GM21786 (cell line): ENCODE data around the gene CLSTN3.
A peak's percentile ranks its signal among the peaks of the same experiment; 100 is the strongest.

Experiments
- ATAC-seq: cut with Tn5 transposase; IDR thresholded peaks from one replicate; pipeline ENCODE4 v1.9.1; 2021; ENCODE audit not compliant: unreplicated experiment

The CLSTN3 gene

GRCh38 chr12:7129872-7130691 lies at the start of gene CLSTN3:
TSS of gene CLSTN3 (plus strand) at chr12:7130371. CDS start at chr12:7130649, 278 bp downstream.
- ATAC-seq, result peak; percentile 60

GRCh38 chr12:7081037-7081436 lies 49.1 kb upstream of the CLSTN3 start:
- no peak for ATAC-seq

- ATAC-seq, result no peak
Observed at GRCh38 chr12:7083125-7083524, 47.0 kb upstream of the CLSTN3 start.

DNA sequence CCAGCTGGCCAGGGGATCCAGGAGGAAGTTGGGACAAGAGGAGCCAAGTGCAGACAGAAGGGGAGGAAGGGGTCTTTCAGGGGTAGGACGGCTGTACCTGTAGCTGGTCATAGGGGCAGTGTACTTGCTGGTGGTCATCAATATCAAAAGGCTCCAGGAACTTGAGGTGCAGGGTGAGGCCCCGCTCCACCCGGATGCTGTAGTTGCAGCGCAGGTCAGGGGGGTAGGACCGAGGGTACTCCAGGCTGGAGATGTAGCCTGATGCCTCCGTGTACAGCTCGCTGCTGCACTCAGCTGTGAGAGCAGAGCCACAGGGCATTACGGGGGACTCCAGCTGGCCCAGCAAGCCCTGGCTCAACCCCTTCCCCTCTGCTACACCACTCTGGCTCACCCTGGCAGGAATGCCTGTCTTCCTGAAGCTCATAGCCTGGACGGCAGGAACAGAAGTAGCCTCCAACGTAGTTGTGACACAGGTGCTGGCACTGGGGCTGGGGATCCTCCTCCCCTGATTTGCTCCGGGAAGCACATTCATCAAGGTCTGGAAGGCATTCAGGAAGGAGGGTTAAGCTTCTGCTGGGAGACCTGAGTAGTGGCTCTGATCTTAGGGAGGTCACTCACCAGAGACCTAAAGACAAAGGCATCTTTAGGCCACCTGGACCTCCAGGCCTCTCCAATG lies 40.8 kb upstream of the CLSTN3 start:
- no peak for ATAC-seq

GRCh38 chr12:7090222-7090998 lies 39.8 kb upstream of the CLSTN3 start:
- no peak for ATAC-seq

DNA sequence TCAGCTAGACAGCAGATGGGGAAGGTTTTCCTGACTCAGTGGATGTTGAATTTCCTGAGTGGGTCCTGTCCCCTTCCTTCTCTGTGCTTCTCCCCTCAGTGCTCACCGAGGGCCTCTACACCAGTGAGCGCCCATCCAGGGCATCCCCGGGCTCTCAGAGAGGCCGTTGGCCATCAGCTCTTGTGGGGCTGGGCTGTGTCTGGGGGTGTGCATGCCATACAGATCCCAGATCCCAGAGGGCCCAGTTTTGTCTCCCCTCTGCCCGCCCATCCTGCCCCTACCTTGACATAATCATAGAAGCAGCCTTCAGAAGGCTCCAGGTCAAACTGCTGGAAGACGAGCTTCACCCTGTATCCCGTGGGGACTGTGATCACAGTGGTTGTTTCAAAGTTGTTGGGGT lies 39.0 kb upstream of the CLSTN3 start:
- ATAC-seq, result no peak

DNA sequence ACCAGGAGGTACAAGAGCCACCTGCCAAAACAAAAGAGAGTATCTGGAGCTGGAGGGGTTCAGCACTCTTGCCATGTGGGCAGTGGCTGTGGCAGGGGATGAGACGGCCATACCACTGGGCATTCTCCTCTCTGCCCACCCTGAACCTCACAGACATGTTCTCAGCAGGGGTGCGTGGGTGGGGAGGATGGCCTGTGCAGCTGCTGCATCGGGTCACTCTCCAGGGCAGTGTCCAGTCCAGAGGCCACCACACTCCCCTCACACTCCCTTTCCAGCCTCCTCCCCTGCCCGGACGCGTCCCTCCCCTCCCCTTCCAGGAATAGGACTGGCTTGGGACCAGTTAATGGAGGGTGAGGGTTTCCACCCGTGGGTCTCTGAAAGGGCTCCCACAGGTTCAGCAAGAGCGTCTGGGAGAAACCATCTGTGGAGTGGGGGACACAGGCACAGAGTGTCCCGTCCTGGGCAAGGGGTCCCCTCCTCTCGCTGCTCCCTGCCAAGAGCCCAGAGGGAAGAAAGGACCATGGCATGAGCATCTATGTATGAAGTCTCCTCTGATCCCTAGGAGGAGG lies 38.4 kb upstream of the CLSTN3 start:
- ATAC-seq, result no peak

GRCh38 chr12:7092229-7092985 lies 37.8 kb upstream of the CLSTN3 start, which contains the start of gene C1R:
TSS of gene C1R (minus strand) at chr12:7092445. CDS start at chr12:7092388, 57 bp downstream.
- ATAC-seq, result no peak

- no peak for ATAC-seq
Observed at GRCh38 chr12:7092986-7093460, 37.1 kb upstream of the CLSTN3 start.

GRCh38 chr12:7093486-7093885 lies 36.7 kb upstream of the CLSTN3 start:
- ATAC-seq, result no peak

GRCh38 chr12:7093892-7094291 lies 36.3 kb upstream of the CLSTN3 start:
- ATAC-seq, result no peak

DNA sequence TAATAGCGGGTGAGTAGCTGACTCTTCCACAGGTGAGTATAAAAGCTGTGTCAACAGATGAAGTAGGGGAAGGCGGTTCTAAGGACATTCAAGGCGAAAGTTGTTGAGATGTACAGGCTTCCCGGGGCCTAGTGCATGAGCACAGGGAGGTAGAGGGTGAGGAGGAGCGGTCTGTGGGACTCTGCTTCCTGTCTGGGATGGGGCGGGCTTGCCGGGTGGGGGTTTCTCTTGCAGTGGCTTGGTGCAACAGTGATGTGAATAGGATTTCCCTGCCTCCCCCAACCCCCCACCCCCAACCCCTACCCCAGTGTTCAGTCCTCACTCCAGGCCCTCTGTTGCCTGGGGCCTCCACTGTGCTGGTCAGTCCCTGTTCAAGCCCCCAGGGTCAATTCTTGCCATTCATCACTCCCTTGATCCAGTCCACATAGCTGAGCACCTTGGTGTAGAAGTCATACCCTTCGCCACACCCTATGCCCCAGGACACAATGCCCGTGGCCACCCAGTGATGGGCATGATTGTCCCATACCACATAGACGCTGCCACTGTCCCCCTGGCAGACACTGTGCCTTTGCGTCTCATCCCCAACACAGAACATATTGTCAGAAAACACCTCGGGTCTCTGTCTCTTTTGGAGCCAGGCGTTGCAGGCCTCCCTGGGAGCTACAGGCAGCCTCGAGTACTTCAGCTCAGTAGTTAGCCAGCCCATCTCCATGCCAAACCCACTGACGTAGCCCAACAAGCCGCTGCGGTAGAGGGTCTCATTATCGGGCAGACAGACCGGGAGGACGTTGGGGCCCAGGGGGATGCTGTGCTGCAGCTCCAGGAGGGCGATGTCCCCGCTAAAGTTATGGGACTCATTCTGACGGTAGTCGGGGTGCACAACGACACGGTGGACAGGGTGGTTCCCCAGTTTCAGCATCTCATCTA lies 33.9 kb upstream of the CLSTN3 start:
- no peak for ATAC-seq

DNA sequence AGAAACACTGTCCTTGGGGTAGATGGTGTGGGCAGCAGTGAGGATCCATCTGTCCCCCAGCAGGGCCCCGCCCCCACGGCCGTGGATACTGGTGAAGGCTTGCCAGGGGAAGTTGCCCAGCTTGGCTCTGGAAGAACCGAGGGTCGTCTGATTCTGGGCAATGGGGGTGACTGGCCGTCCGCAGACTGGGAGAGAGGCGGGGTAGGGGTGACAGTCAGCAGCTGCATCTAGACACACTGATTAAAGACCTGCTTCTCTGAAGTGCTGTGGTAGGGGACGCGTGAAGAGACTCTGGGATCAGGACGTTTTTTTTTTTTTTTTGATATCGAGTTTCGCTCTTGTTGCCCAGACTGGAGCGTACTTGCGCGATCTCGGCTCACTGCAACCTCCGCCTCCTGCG lies 33.2 kb upstream of the CLSTN3 start:
- ATAC-seq, result no peak

DNA sequence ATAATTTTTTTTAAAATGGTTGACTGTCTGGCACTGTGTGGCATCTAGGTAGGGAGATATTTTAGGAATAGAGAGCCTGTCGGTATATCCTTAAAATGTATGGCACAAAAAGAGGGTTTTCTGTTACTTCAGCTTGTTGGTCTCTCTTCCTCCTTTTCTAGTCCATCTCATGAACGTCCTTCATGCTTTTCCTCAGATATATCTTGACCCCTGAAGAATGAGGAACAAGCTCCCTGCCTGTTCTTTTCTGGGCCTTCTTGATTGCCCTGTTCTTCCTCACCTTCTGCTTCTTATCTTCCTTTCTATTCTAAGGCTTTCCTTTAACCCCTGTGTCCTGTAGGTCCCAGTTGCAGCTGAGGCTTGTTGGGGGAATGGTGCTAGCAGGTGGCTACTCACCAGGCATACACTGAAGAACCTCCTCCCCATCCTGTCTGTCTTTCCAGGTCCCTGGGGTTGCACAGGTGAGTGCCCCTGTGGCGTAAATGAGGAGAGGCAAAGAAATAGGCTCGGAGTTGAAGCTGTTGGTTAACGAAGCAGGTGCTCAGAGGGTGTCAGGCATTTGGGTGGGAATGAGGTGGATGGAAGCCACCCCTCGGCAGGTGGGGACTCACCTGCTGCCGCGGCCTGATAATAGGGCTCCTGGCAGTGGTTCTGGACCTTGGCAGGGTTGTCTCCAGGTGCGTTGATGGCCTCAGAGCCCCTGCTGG lies 30.7 kb upstream of the CLSTN3 start:
- no peak for ATAC-seq

GRCh38 chr12:7100239-7100638 lies 29.9 kb upstream of the CLSTN3 start:
- no peak for ATAC-seq

GRCh38 chr12:7101047-7101693 lies 29.0 kb upstream of the CLSTN3 start:
- ATAC-seq, result no peak

DNA sequence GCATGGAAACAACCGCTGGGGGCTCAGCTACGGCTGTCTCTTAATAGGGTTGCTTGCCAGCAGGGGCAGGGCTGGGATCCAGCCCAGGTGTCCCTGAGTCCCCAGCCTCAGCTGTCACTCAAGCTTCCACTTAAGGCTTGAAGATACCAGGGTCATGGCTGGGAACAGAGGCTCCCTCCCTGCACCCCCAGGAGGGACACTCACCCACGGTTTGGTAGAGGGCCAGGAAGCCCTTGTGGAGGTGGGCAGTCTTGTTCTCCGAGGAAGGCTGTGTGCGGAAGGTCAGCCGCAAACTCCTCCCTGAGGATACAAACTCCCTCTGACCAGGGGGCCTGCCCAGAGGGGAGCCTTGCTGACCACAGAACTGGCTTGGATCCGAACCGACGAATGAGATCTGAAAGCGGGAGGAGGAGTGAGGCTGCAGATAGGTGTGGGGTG lies 28.5 kb upstream of the CLSTN3 start:
- ATAC-seq, result no peak

- no peak for ATAC-seq
Observed at GRCh38 chr12:7102582-7102981, 27.6 kb upstream of the CLSTN3 start.
